LNCAP (cell line): ENCODE results near the gene KCNA10.

Experiments
- CTCF ChIP-seq: fragments of 450-650 bp; IDR thresholded peaks from 2 replicates; pipeline ENCODE4 v1.5.1; 2017; ENCODE audit warnings: mild to moderate bottlenecking

Gene KCNA10

GRCh38 chr1:110489406-110489805 lies 29.6 kb downstream of the KCNA10 start:
- no peak for TF ChIP-seq CTCF

GRCh38 chr1:110488867-110489266 lies 30.1 kb downstream of the KCNA10 start:
- no peak for TF ChIP-seq CTCF

DNA sequence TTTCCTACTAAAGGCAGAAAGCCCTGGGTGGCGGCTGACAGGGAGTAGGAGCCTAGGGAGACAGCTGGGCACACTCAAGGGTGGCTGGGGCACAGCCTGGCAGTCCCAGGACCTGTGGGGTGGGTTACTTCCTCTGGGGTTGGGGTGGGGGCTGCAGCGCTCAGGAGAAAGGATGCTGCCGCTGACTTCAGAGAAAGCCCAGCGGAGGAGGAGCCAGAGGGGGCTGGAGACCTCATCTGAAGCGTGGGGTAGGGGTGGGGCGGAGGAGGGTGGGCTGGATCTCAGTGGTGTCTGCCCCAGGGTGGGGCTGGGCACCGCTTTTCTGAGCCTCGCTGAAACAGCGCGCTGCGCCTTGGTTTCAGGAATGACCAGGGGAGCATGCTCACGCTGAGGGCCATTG lies 30.8 kb downstream of the KCNA10 start:
- no peak for TF ChIP-seq CTCF

DNA sequence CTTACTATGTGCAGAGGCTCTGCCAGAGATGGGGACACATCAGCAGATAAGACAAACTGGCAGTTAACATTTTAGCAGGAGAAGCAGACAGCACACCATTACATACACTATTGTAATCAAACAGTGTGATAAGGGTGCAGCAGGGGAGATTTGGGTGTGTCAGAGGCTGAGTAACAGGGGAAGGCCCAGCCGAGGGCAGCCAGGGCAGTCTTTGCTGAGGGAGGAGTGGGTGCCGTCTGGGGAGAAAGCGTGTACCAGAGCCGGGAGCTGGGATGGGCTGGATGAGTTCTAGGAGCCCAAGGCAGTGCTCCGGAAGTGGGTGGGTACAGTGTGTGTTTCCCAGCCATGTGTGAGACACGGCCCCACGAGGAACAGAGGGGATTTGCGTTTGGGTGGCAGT lies 31.2 kb downstream of the KCNA10 start:
- no peak for TF ChIP-seq CTCF

GRCh38 chr1:110485725-110486124 lies 33.2 kb downstream of the KCNA10 start:
- no peak for TF ChIP-seq CTCF

DNA sequence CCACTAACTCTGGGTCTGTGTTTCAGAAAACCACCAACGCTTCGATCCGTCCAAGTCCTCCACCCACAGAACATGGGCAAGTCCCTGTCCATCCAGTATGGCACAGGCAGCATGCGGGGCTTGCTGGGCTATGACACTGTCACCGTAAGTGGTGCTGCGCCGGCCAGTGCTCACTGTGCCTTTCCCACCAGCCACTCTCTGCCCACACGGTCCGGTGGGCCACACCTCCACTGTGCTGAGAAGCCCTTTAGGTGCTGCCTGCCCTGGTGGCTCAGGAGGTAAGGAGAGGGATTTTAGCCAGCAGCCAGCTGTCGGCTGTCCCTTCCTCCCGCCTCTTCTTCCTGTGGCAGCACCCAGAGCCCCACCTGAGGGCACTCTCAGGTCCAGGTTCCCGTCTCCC lies 34.2 kb downstream of the KCNA10 start:
- TF ChIP-seq CTCF, result no peak

GRCh38 chr1:110483308-110483685 lies 35.7 kb downstream of the KCNA10 start:
- TF ChIP-seq CTCF, result no peak

DNA sequence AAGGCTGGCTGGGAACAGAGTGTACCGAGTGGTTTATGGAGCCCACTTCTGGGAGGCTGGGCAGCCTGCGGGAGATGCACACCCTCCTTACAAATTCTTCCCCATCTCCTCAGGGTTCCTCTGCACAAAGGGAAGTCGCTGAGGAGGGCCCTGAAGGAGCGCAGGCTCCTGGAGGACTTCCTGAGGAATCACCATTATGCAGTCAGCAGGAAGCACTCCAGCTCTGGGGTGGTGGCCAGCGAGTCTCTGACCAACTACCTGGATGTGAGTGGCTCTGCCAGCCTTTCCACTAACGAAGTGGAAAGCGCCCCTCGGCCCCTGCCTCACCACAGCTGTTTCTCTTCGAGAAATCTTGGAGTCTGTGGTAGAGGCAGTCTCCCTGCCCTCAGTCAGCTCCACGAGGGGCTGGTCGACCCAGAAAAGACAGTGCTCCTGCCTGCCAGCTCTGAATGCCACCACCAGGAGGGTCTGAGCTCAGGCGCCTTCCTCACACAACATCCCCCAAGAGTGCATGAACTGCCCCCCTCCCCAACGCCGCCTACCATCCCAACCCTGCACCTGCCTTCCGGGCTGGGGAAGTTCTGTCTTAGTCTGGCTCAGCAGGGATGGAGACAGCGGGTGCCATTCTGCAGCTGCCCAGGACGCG lies 36.2 kb downstream of the KCNA10 start:
- no peak for TF ChIP-seq CTCF
